ENCODE data around the gene BRSK2.
A peak's percentile ranks its signal among the peaks of the same experiment; 100 is the strongest.
"Not testable (repeated sequence)": the region's sequence is repeated elsewhere in the genome, so short reads cannot be mapped to it uniquely, and the experiment has no call there.

BRSK2 gene

DNA sequence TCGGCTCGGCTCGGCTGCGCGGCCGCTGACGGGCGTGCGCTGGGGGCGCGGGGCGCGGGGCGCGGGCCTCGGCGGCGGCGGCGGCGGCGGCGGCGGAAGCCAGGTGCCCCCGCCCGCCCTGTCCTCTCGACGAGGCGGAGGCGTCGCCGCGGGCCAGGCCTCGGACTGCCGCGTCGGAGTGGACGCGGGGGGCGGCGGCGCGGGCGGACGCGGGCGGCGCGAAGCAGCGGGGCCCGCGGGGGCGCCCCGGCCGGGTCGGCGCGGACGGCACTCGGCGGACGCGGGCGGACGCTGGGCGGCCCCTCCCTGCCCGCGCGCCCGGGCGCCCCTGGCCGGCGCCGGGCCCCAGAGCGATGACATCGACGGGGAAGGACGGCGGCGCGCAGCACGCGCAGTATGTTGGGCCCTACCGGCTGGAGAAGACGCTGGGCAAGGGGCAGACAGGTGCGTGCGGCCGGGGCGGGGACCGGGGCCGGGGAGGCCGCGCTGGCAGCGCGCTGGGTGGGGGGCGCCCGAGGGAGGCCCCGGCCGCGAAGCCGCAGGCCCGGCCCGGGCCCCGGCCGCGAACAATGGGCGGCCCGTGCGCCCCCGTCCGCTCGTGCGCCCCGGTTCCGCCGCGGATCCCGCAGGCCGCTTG, at the start of gene BRSK2:
Gene BRSK2, plus strand, starts transcription at position 3 of the 637 bp plus-strand sequence. Its CDS starts 351 bp downstream, at position 354.
- TF ChIP-seq, protein P1, sequence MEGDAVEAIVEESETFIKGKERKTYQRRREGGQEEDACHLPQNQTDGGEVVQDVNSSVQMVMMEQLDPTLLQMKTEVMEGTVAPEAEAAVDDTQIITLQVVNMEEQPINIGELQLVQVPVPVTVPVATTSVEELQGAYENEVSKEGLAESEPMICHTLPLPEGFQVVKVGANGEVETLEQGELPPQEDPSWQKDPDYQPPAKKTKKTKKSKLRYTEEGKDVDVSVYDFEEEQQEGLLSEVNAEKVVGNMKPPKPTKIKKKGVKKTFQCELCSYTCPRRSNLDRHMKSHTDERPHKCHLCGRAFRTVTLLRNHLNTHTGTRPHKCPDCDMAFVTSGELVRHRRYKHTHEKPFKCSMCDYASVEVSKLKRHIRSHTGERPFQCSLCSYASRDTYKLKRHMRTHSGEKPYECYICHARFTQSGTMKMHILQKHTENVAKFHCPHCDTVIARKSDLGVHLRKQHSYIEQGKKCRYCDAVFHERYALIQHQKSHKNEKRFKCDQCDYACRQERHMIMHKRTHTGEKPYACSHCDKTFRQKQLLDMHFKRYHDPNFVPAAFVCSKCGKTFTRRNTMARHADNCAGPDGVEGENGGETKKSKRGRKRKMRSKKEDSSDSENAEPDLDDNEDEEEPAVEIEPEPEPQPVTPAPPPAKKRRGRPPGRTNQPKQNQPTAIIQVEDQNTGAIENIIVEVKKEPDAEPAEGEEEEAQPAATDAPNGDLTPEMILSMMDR (conservative IDR thresholded peaks at IDR 0.05), result no peak
- H3K27ac ChIP-seq, result peak within 1 kb of the TSS; percentile 97

DNA sequence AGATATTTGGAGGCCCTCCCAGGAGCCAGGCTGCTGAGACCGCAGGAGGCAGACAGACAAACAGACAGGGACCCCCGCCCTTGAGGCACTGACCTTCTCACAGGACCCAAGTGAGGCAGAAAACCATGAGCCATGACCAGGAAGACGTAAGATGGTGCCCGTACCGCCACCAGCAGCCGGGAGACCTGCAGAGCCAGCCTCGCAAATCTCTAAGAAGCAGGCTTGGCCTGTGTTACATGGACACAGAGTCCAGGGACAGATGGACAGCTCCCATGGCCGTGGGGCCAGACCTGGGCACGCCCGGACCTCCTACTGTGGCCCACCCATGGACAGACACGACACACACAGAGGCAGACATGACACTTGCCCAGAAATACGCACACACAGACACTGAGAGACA, 49.6 kb upstream of the BRSK2 start:
- TF ChIP-seq, protein P1 (conservative IDR thresholded peaks at IDR 0.05), result no peak

DNA sequence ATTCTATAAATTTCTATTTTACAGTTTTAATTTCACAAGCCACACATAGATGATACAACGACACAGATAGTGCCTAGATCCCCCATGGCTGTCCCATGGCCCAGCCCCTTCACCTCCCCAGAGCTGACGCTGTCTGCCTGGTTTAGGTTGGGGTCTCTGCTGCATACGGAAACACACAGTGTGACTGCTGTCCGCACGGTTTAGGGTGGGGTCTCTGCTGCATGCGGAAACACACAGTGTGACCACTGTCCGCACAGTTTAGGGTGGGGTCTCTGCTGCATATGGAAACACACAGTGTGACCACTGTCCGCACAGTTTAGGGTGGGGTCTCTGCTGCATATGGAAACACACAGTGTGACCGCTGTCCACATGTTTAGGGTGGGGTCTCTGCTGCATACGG, 48.5 kb upstream of the BRSK2 start:
- not testable (repeated sequence) for H3K27ac ChIP-seq

More for the DNA sequence above, 49.6 kb upstream of the BRSK2 start:
- no peak overlapping the region for H3K27ac ChIP-seq

DNA sequence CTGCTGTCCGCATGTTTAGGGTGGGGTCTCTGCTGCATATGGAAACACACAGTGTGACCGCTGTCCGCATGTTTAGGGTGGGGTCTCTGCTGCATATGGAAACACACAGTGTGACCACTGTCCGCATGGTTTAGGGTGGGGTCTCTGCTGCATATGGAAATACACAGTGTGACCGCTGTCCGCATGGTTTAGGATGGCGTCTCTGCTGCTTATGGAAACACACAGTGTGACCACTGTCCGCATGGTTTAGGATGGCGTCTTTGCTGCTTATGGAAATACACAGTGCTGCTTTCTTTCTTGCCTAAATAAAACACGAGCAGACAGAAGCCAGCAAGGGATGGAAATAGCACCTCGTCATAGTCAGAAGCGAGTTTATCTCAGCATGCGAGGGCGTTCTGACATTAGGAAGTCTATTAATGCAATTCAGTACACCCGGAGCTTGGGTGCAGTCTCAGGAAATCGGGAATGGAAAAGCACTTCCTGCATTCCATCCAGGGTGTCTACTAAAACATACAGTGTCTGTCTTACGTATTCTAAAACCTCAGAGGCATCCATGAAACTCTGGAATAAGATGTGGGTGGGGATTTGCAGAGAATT, 47.7 kb upstream of the BRSK2 start:
- H3K27ac ChIP-seq, result no peak overlapping the region
- TF ChIP-seq, protein P1 (conservative IDR thresholded peaks at IDR 0.05), result no peak

DNA sequence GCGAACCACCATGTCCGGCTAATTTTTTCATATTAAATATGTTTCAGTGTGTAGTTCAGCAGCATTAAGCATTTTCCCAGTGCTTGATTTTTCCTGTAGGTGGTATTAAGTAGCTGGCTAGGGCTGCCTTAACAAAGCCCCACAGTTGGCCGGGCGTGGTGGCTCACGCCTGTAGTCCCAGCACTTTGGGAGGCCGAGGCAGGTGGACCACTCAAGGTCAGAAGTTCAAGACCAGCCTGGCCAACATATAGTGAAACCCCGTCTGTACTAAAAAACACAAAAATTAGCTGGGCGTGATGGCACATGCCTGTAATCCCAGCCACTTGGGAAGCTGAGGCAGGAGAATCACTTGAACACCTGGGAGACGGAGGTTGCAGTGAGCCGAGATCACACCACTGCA, 46.8 kb upstream of the BRSK2 start:
- TF ChIP-seq, protein P1 (conservative IDR thresholded peaks at IDR 0.05), result no peak
- no peak overlapping the region for H3K27ac ChIP-seq

DNA sequence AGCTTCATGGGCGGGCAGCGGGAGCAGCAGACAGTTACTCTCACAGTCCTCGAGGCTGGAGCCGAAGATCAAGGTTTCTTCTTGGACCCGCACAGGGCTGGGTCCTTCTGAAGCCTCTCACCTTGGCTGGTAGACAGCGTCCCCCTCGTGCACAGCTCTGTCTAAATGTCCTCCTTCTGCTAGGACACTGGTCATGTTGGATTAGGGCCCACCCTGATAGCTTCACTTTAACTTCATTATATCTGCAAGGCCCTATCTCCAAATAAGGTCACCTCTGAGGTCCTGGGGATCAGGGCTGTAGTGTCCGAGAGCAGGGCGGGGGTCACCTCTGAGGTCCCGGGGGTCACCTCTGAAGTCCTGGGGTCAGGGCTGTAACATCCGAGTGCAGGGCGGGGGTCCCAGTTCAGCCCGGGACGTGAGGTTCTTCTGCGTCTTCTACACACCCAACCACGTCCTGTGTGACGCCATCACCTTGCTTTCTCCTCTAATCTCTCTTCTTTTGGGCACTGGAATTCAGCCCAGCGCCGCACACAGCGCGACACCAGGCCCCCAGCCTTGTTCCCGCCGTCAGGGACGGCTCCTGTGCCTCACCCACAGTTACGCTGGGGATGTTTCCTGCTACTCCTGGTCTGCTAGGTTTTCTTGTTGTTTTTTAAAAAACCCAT, 46.2 kb upstream of the BRSK2 start:
- TF ChIP-seq, protein P1 (conservative IDR thresholded peaks at IDR 0.05), result no peak
- H3K27ac ChIP-seq, result no peak overlapping the region

DNA sequence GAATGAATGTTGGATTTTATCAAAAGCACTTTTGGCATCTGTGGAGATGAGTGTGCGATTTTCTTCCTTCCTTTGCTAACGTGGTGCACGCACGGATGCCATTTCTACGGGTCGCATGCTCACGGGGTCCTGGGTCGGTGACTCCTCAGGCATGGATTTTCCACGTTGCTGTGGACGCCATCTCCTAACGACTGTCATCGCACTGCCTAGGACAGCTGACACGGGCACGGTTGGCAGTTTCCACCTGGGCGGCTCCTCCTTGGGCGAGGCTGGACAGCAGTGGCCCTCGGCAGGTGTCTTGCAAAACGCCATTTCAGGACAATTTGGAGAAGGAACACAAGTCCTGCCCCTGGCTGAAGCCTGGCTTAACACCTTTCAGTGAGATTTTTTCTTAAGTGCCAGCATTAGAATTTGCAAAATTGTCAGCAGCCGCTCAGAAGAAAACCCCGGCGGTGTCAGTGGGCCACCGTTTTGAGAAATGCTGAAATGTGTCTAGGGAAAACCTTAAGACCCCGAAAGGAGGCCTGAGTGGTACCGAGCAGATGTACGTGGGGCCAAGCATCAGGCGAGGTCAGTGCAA, 45.6 kb upstream of the BRSK2 start:
- TF ChIP-seq, protein P1 (conservative IDR thresholded peaks at IDR 0.05), result no peak
- no peak overlapping the region for H3K27ac ChIP-seq

Measured in VCaP (cell line).